SJCRH30 (cell line): ENCODE measurements around the gene NACC2. TPM values are rescaled to one million over a fixed set of nuclear protein-coding genes. Genes with fewer than 3 reads are reported as not detected.
A peak's percentile ranks its signal among the peaks of the same experiment; 100 is the strongest.
"Not testable (repeated sequence)": the region's sequence is repeated elsewhere in the genome, so short reads cannot be mapped to it uniquely, and the experiment has no call there.

ENCODE experiments used
- DNase-seq, 2 experiments: peaks; one replicate each; pipeline ENCODE4 v3.0.0-alpha.2; 2015 to 2020
- H3K27ac ChIP-seq: fragments of 250-450 bp; sonication (Bioruptor Pico); 2 replicates; pipeline ENCODE4 v1.5.1; 2020; ENCODE audit warnings: mild to moderate bottlenecking, moderate library complexity
- H3K27me3 ChIP-seq: fragments of 250-450 bp; sonication (Bioruptor Pico); 2 replicates; pipeline ENCODE4 v1.5.1; 2020; ENCODE audit warnings: mild to moderate bottlenecking, moderate library complexity
- H3K36me3 ChIP-seq: fragments of 250-450 bp; sonication (Bioruptor Pico); 2 replicates; pipeline ENCODE4 v1.5.1; 2020; ENCODE audit warnings: mild to moderate bottlenecking, moderate library complexity
- H3K4me1 ChIP-seq: fragments of 250-450 bp; sonication (Bioruptor Pico); 2 replicates; pipeline ENCODE4 v1.5.1; 2020; ENCODE audit warnings: mild to moderate bottlenecking, moderate library complexity
- H3K4me3 ChIP-seq: fragments of 250-450 bp; sonication (Bioruptor Pico); 2 replicates; pipeline ENCODE4 v1.5.1; 2020; ENCODE audit warnings: mild to moderate bottlenecking, moderate library complexity
- H3K9me3 ChIP-seq: fragments of 250-450 bp; sonication (Bioruptor Pico); replicated peaks from 2 replicates; pipeline ENCODE4 v1.5.1; 2020; ENCODE audit warnings: mild to moderate bottlenecking, moderate library complexity
- total RNA-seq: library from RNA; depleted of rRNA; stranded (reverse); fragments of >200 nt; shearing (Covaris generic); gene quantifications from 2 replicates; pipeline ENCODE4 v1.2.3, GENCODE V29; 2014

The NACC2 gene
- total RNA-seq, 1 experiment from 2014 or later: 4.4 TPM

GRCh38 chr9:136078498-136079011 is 16.5 kb downstream of the NACC2 start:
- no peaks in the 10 kb centered on the region for H3K27me3 ChIP-seq
- no peaks in the 10 kb centered on the region for H3K9me3 ChIP-seq
- H3K36me3 ChIP-seq: no peaks in the 10 kb centered on the region
- no peak overlapping the region for H3K27ac ChIP-seq
- peaks cover 29% of the 10 kb centered on the region for H3K4me1 ChIP-seq
- H3K4me3 ChIP-seq: no peak overlapping the region
- DNase-seq: peak in 1 of 2 experiments; percentile 2

DNA sequence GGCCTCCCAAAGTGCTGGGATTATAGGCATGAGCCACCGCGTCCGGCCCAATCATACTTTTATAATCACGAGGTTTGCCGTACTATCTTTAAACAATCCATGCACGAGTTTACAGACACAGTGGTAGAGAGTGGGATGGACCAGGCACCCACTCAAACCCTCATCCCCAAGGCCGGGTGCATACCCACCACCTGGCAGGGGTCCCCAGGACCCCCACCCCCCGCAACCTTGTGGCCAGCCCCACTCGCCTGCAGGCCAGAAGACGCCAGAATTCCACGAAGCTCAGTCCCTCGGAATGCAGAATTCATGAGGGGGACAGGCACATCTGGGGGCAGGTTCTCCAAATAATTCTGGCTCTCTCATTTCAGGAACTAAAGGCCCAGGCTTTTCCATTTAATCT is 17.1 kb downstream of the NACC2 start:
- DNase-seq: no peak
- Histone ChIP-seq H3K4me1 (peaks cover 29% of the 10 kb centered on the region), H3K9me3 (no peaks in the 10 kb centered on the region), H3K36me3 (no peaks in the 10 kb centered on the region), H3K4me3 (no peak overlapping the region), H3K27me3 (no peaks in the 10 kb centered on the region), H3K27ac (no peak overlapping the region)

DNA sequence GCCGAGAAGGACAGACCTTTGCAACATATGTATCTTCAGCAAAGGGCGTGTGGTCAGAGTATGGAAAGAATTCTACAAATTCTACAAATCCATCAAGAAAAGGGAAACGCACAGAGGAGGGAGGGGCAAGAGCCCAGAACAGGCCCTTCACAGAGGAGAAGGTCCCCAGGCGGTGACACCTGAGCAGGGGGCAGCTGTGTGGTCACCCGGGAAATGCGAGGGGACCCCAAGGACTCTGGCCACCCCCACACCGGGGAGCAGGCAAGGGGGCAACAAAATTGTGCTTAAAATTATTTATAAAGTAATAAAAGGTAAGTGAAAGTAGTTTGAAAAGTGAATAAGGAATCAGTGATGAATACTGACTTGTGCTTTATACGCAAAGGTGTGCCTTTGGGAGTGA is 17.6 kb downstream of the NACC2 start:
- no peaks in the 10 kb centered on the region for H3K9me3 ChIP-seq
- H3K4me3 ChIP-seq: no peak overlapping the region
- H3K36me3 ChIP-seq: no peaks in the 10 kb centered on the region
- no peaks in the 10 kb centered on the region for H3K27me3 ChIP-seq
- peaks cover 29% of the 10 kb centered on the region for H3K4me1 ChIP-seq
- no peak overlapping the region for H3K27ac ChIP-seq
- DNase-seq: no peak

DNA sequence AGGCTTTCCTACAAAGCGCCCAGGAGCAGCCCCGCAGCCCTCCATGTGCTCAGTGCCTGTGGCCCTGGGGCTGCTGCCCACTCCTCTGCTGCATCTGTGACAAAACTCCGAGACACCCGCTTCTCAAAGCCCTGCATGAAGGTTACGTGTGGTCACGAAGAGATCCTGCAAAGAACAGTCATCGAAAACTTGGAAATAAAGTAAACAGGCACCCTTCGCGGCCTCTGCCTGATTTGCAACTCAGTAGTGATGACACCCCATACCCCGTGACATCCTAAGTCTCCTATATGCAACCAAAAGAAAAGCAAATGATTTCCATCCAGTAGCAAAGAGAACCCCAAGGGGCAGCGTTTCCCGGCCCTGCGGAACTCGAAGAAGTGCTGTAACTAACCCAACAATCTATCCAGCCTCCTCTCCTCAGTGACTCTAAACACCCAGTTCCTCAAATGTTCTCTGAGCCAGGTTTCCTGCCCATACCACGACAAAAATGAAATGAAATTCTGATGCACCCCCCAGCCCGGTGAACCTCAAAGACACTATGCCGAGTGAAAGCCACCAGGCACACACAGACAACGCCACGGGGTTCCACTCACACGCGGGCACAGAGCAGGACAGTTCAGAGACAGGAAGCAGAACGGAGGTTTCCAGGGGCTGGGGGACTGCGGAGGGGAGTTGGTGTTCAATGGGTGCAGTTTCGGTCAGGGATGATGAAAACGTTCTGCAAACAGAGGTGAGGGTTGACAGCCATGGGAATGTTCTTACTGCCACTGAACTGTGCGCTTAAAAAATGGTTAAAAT is 19.0 kb downstream of the NACC2 start:
- H3K4me3 ChIP-seq: no peak overlapping the region
- H3K27me3 ChIP-seq: no peaks in the 10 kb centered on the region
- no peak overlapping the region for H3K27ac ChIP-seq
- H3K36me3 ChIP-seq: no peaks in the 10 kb centered on the region
- no peaks in the 10 kb centered on the region for H3K9me3 ChIP-seq
- H3K4me1 ChIP-seq: peaks cover 18% of the 10 kb centered on the region
- no peak for DNase-seq

DNA sequence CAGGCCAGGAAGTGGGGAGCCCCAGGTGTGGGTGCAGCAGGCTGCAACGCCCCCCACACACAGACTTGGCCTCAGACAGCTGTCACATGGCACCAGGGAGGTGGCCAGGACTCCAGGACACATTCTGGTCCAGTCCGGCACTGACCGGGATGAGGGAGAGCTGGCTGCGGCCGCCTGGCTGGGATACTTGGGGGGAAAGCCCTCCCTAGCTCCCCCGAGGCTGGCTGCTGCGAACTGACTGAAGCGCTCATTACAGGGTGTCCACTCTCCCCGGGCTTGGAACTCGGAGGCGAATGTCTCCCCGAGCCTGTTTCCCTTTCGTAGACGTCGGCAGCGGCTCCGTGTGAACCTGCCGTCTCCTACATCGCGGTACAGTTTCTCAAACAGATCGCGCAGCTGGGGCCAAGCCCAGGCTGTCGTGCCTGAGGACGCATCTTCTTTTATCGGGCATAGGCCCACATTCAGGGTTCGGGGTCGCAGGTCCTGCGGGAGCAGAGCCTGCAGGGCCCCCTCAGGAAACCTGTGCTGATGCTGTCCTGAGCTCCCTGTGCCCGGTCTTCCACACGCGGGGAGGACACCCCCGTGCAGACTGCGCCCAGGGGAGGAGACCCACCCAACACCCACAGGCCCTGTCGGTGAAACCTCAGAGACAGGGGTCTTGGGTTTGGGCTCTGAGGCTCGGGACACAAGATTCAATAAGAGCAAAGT is 19.8 kb downstream of the NACC2 start:
- Histone ChIP-seq H3K4me3 (no peak overlapping the region), H3K4me1 (peaks cover 13% of the 10 kb centered on the region), H3K9me3 (no peaks in the 10 kb centered on the region), H3K27ac (no peak overlapping the region), H3K36me3 (no peaks in the 10 kb centered on the region), H3K27me3 (no peaks in the 10 kb centered on the region)
- DNase-seq: no peak

GRCh38 chr9:136074706-136075105 is 20.4 kb downstream of the NACC2 start:
- Histone ChIP-seq H3K9me3 (peaks cover 2% of the 10 kb centered on the region; the same call in 1 of the 2 replicates), H3K4me1 (peaks cover 8% of the 10 kb centered on the region), H3K27me3 (no peaks in the 10 kb centered on the region), H3K4me3 (no peak overlapping the region), H3K27ac (no peak overlapping the region), H3K36me3 (no peaks in the 10 kb centered on the region)
- peak in 1 of 2 experiments; percentile 2 for DNase-seq

DNA sequence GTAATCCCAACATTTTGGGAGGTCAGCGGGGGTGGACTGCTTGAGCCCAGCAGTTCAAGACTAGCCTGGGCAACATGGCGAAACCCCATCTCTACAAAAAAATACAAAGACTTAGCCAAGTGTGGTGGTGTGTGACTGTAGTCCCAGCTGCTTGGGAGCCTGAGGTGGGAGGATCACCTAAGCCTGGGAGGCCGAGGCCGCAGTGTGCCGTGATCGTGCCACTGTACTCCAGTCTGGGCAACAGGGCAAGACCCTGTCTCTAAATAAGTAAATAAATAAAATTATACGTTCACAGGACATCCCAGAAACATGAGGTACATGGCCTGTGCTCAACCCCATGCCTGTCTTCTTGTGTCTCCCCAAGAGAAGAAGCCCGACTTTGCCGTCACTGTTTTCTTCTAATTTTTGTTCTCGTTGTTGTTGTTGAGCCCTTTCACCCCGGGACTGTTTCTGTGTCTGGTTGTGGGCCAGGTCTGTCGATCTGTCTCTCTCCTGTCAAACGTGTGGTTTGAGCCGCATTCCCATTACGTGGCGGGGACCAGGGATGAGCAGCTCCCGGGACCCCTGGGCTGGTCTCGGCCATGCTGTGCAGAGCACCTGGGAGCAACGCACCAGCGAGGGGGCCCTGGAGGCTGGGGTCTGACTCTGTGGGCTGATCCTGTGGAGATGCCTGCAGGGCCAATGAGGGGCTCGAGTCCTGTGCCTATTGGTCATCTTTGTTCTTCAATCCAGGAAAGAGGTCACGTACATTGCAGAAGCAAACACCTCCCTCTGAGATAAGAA is 32.2 kb downstream of the NACC2 start:
- Histone ChIP-seq H3K36me3 (no peaks in the 10 kb centered on the region), H3K27ac (no peak overlapping the region), H3K4me1 (peaks cover 36% of the 10 kb centered on the region), H3K27me3 (no peaks in the 10 kb centered on the region), H3K9me3 (no peaks in the 10 kb centered on the region; the same call in 1 of the 2 replicates), H3K4me3 (no peak overlapping the region)
- DNase-seq: no peak

GRCh38 chr9:136061916-136062315 is 33.2 kb downstream of the NACC2 start:
- not testable (repeated sequence) for H3K36me3 ChIP-seq, DNase-seq, H3K27me3 ChIP-seq, H3K27ac ChIP-seq, H3K9me3 ChIP-seq, H3K4me3 ChIP-seq
- peaks cover 46% of the 10 kb centered on the region for H3K4me1 ChIP-seq

GRCh38 chr9:136061405-136061804 is 33.7 kb downstream of the NACC2 start:
- Histone ChIP-seq H3K9me3 (no peaks in the 10 kb centered on the region; the same call in 1 of the 2 replicates), H3K4me3 (no peak overlapping the region), H3K27me3 (no peaks in the 10 kb centered on the region), H3K36me3 (no peaks in the 10 kb centered on the region), H3K27ac (no peak overlapping the region), H3K4me1 (peaks cover 51% of the 10 kb centered on the region)
- DNase-seq: no peak

DNA sequence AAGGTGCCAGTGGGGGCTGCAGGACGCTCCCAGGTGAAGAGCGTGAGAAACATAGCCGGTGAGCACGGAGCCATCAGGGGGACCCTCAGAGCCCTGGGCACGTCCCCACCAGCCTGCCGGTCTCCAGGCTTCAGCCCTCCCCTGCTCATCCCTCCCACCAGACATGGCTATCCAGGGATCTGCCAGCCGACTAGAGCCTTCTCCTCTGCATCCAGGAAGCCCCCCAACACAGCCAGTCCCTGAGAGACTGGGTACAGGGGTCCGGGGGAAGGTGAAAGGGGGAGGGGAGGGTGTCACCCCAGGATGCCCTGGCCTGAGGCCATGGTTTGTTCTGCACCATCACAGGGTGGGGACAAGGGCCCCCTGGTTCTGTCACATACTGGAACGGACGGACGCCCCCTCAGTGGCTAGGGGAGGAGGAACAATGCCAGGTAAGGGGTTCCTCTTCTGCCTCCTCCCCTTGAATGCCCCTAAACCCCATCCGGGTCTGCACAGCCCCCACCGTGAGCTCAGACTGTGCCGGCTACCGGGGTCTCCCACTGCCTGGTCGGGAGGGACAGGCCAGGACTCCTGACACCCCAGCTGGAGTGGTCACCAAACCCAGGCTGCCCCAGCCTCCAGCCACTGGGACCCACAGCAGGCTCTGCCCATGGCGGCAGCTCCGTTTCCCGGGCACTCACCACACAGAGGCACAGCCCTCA is 34.3 kb downstream of the NACC2 start:
- H3K27ac ChIP-seq: peak overlapping the region; percentile 38

GRCh38 chr9:136059851-136060670 is 35.0 kb downstream of the NACC2 start:
- no peaks in the 10 kb centered on the region for H3K36me3 ChIP-seq
- no peaks in the 10 kb centered on the region for H3K9me3 ChIP-seq
- no peak overlapping the region for H3K4me3 ChIP-seq
- peak; percentile 81 to 88 for DNase-seq
- peaks cover 52% of the 10 kb centered on the region for H3K4me1 ChIP-seq
- peak overlapping the region; percentile 38 for H3K27ac ChIP-seq
- H3K27me3 ChIP-seq: no peaks in the 10 kb centered on the region

More for the DNA sequence above, 34.3 kb downstream of the NACC2 start:
- no peaks in the 10 kb centered on the region for H3K36me3 ChIP-seq
- DNase-seq: no peak
- peaks cover 52% of the 10 kb centered on the region for H3K4me1 ChIP-seq
- no peak overlapping the region for H3K4me3 ChIP-seq
- no peaks in the 10 kb centered on the region for H3K27me3 ChIP-seq
- no peaks in the 10 kb centered on the region for H3K9me3 ChIP-seq

DNA sequence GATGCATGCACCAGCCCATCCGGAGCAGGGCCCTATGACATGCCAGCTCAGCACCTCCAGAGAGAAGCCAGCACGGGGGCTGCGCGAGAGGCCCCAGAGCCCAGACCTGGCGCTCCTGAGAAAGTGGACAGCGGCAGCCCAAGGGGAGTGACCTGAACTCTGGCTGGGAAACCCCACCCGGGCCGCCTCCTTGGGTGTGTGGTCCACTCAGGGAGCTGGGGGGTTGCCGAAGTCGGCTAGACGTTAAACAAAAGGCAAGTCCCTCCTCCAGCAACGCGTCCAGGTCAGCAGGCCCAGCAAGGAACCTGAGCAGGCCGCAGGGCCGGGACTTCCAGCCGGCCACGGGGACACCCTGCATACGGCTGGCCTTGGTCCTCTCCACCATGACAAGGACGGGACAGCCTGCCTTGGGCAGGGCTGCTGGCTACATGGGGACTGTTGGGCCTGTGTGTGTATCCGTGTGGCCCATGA is 35.7 kb downstream of the NACC2 start:
- Histone ChIP-seq H3K4me1 (peaks cover 52% of the 10 kb centered on the region), H3K27me3 (no peaks in the 10 kb centered on the region), H3K27ac (peak overlapping the region; percentile 38; the same call in 1 of the 2 replicates), H3K36me3 (no peaks in the 10 kb centered on the region), H3K4me3 (no peak overlapping the region), H3K9me3 (no peaks in the 10 kb centered on the region)
- DNase-seq: peak in 1 of 2 experiments; percentile 43

DNA sequence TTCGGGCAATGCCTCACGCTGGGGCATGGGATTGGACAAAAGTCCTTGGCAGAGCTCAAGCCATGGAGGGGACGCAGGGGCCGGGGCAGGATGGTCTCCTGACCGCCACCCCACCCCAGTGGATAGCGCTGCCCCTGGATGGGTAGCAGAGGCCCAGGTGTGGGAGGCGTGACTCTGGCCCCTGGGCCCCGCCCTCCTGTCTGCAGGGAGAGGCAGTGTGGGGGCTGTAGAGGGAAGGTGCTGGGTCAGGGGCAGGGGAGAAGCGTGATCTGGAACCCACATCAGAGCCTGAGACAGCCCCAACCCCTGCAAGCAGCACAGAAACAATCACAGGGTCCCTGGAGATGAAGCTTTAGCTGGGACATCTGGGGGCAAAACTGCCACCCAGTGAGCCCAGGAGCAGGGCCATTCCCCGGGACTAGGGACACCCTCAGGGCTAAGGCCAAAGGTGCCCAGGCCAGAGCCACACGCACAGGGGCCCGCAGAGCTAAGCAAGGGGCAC is 36.2 kb downstream of the NACC2 start:
- no peak for DNase-seq
- Histone ChIP-seq H3K4me3 (no peak overlapping the region), H3K27ac (no peak overlapping the region), H3K4me1 (peaks cover 56% of the 10 kb centered on the region), H3K36me3 (no peaks in the 10 kb centered on the region), H3K27me3 (no peaks in the 10 kb centered on the region), H3K9me3 (no peaks in the 10 kb centered on the region)
